ENCODE measurements around the gene GPR39.

DNA sequence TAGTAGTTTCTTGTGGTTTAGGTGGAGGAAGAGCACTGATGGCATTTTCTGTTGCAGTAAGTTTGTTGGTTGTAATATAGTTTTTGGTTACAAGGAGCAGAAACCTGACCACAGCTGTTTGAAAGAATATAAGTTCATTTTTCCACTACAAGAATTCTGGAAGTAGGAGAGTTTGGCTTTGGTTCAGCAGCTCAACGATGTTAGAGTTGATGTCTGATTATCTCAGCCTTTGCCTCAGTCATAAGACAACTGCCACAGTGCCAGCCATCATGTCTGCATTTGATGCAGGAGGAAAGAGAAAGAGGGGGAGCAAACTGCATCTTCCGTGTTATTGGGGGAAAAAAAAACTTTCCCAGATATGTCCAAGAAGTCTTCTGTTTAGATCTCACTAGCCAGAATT is 134.3 kb downstream of the GPR39 start:
- TF ChIP-seq CTCF (IDR thresholded peaks at IDR 0.05 in 4 of 5, conservative IDR thresholded peaks at IDR 0.05 in 1 of 5) = no peak
- TF ChIP-seq POLR2A (IDR thresholded peaks at IDR 0.05) = no peak

All from gastrocnemius medialis (tissue), 4 donors.